ENCODE data around the gene TSPAN15.

- TF ChIP-seq CTCF (IDR thresholded peaks at IDR 0.05) (no peak), ZFX (IDR thresholded peaks at IDR 0.05; ENCODE audit: borderline replicate concordance) (no peak)
These were observed 54.5 kb downstream of the TSPAN15 start for GRCh38 chr10:69505636-69506318.

Measured in 22Rv1 (cell line).